HG03469 (cell line): ENCODE data around the gene TTC9.

Source experiments
- ATAC-seq: cut with Tn5 transposase; IDR thresholded peaks from one replicate; pipeline ENCODE4 v1.9.1; 2021; ENCODE audit warnings: mild to moderate bottlenecking, moderate library complexity, moderate number of reproducible peaks; ENCODE audit not compliant: unreplicated experiment

Gene TTC9

GRCh38 chr14:70711451-70711850 lies 69.7 kb downstream of the TTC9 start:
- no peak for ATAC-seq

- ATAC-seq = no peak
Observed at GRCh38 chr14:70713096-70713495, 71.4 kb downstream of the TTC9 start.

DNA sequence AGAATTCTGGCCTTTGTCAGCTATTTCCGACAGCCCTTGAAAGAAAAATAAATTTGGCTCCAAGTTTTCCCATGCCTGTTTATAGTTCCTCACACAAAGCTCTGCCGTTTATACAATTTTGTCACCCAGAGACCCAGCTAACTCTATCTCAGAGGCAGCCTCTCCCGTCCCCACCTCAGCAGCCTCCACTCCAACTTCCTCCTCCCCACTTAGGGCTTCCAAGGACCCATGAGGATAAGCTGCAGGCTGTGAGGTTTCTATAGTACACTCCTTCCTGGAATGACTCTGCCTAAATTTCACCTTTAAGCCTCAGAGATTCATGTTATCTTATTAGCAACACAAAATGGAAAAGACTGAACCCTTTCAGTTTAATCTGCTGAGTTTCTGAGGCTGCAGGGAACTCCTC lies 71.8 kb downstream of the TTC9 start:
- ATAC-seq = no peak

DNA sequence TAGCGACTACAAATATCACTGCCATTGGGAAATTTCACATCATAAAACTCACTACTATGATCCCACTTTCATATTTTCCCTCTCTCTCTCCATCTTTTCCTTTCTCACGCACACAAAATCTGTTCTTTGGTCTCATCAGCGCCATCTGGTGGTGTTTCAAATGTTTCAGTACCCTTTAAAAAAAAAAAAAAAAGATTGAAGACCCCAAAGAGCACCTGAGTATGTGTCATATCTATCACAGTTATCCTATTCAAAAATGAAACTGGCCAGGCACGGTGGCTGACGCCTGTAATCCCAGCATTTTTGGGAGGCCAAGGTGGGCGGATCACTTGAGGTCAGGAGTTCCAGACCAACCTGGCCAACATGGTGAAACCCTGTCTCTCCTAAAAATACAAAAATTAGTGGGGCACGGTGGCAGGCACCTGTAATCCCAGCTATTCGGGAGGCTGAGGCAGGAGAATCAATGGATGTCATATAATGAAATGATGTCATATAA lies 72.4 kb downstream of the TTC9 start:
- no peak for ATAC-seq

- no peak for ATAC-seq
Observed at GRCh38 chr14:70716483-70716882, 74.8 kb downstream of the TTC9 start.

DNA sequence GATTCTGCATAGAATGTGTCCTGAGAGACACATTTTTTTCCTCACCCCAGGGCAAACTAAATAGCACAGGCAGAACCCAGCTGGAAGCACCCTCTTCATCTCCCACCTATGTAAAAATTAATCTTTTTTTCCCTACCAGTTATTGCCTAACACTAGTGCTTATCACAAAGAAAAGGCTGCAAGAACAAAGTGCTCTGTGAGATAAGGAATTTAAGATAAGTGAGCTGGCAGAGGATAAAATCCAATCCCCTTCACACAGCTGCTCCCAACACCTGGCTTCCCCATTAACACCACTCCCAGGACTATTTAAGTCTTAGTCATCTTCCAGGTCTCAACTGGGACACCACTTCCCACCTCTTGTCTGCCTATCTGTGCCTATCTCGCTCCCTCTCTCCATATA lies 75.2 kb downstream of the TTC9 start:
- no peak for ATAC-seq

DNA sequence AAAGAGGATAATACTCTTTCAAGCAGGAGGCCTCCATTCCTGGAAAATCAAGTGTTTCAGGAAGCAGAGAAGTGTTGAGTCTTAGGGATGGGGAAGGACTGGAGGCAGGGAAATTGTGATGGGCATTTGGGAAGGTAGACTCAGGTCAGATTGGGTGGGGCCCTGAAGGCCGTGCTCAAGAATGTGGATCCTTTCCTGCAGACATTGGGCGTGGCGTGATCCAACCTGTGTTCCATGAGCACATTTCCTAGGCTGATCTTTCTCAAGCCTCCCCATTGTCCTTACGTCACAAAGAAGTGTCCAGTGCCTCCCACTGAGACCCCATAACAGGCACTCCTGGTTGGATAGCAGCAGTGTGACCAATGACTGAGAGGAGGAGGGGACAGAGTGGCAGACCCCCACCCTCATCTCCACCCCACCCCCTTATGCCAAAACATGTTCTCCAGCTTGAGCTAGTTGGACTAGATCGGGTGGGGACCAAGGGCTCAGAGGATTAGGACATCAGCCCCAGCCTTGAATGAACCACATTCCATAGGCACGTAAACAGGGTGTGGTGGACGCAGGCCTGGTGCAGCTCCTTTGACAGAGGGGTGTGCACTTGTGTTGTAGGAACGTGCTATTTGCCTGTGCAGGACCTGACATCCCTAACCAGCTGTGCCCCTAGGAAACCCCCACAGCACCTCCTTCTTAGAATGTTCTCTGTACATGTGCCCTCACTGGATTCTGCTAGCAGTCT lies 76.8 kb downstream of the TTC9 start:
- no peak for ATAC-seq

DNA sequence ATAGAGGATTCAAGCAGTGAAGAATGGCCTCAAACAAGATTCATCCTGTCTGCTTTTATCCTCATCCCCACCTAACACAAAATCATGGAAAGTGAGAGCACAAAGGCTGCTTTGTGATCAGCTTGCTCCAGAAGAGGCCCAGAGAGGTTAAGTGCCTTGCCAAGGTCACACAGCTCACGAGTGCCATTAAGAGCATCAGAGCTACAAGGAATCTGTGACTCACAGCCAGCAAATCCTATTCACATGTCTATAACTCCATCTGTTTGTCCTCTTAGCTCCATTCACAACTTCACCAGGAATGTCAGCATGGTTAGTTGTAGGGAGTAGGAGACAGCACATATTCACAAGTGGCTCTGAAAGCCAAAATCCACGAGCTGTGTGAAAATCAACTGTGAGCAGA lies 79.8 kb downstream of the TTC9 start:
- no peak for ATAC-seq

DNA sequence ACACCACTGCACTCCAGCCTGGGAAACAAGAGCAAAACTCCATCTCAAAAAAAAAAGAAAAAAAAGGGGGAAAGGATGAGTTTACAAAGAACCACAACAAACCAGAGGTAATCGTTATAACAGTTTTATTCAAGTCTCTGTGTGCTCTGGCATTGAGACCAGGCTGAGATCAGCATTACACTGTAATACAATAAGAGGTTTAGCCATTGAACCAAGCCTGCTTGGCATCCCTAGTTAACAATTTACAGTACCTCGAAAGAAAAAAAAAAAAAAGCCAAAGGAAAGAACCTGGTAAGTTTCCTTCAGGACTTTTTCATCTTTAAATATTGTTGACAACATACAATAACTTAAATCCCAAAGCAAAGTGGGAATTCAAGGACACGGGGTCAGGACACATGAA lies 80.7 kb downstream of the TTC9 start:
- no peak for ATAC-seq

DNA sequence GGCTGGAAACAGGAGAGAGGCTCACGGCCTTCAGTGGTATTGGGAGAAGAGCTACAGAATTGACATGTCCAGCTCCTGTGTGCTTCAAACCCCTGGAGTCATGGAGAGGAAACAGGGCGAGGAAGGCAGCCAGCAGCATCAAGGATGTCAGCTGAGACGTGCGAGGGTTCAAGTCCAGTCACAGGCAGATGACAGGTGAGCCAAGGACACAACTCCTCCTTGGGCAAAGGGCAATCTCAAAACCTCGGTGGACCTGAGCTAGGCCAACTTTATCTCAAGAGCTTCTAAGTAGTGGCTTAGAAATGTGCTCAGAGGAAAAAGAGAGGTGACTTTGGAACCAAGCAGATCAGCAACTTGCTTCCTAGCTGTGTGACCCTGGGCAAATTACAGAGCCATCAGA lies 81.6 kb downstream of the TTC9 start:
- ATAC-seq = no peak

DNA sequence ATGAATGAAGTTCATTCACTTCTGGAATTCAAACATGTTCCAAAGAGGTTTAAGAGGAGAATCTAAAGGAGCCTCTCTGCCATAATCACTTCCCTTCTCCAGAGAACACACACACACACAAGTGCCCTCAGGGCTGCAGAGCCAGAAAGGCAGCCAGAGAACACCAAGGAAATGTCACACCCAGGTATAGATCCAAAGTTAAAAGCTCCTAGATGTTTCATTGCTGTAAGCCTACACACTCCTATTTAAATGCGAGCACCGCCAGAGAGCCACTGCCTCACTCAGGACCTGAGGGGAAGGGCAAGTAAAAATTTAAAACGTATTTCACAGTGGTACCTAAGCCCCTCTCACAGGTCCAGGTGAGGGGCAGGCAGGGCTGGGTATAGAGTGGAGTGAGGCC lies 82.4 kb downstream of the TTC9 start:
- ATAC-seq = no peak

DNA sequence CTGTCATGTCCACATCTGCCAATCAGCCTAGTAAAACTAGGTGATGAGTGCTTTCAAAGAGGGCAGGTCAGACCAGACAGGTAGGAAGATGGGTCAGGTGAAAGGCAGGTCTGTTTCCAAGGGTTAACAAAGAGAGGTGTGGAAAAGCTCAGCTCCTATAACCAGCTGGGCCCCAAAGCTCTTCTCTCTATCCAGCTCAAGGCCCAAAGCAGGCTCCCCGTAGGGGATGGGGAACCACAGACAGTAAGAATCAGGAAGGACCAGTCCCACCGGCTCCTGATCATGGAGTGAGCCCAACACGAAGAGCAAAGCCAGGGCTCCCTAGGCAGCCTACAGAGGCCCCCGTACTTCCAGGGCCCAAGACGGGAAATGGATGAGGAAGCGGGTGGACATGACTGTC lies 83.2 kb downstream of the TTC9 start:
- no peak for ATAC-seq
